WI38 (cell line): ENCODE results near the gene RHOJ.

Experiments
- H3K4me3 ChIP-seq: 2 replicates; pipeline ENCODE4 v1.5.1; 2011; ENCODE audit warnings: low read depth, mild to moderate bottlenecking, control low read depth, low read length
- CTCF ChIP-seq: IDR thresholded peaks from 2 replicates; pipeline ENCODE4 v1.5.1; 2012; ENCODE audit warnings: low read depth, mild to moderate bottlenecking, control low read depth, low read length

The RHOJ gene

GRCh38 chr14:63262446-63262845 is 58.2 kb downstream of the RHOJ start:
- H3K4me3 ChIP-seq, result no peak overlapping the region
- no peak for TF ChIP-seq CTCF

- no peak overlapping the region for H3K4me3 ChIP-seq
- no peak for TF ChIP-seq CTCF
These were observed 61.9 kb downstream of the RHOJ start for GRCh38 chr14:63266106-63266505.

GRCh38 chr14:63267171-63267570 is 62.9 kb downstream of the RHOJ start:
- H3K4me3 ChIP-seq, result no peak overlapping the region
- TF ChIP-seq CTCF, result no peak

- no peak overlapping the region for H3K4me3 ChIP-seq
- no peak for TF ChIP-seq CTCF
These were observed 64.5 kb downstream of the RHOJ start for GRCh38 chr14:63268771-63269170.

GRCh38 chr14:63269561-63270225 is 65.5 kb downstream of the RHOJ start:
- TF ChIP-seq CTCF, result no peak
- no peak overlapping the region for H3K4me3 ChIP-seq

GRCh38 chr14:63273129-63273528 is 68.9 kb downstream of the RHOJ start:
- H3K4me3 ChIP-seq, result no peak overlapping the region
- no peak for TF ChIP-seq CTCF

GRCh38 chr14:63273717-63274655 is 69.7 kb downstream of the RHOJ start:
- TF ChIP-seq CTCF, result no peak
- H3K4me3 ChIP-seq, result no peak overlapping the region
